ENCODE results near the gene PTPN11. TPM values are rescaled to one million over a fixed set of nuclear protein-coding genes. Genes with fewer than 3 reads are reported as not detected.

PTPN11 gene
- total and polyA plus RNA-seq, 9 donors, result 22.1 to 94.6 (median 62.7) TPM

DNA sequence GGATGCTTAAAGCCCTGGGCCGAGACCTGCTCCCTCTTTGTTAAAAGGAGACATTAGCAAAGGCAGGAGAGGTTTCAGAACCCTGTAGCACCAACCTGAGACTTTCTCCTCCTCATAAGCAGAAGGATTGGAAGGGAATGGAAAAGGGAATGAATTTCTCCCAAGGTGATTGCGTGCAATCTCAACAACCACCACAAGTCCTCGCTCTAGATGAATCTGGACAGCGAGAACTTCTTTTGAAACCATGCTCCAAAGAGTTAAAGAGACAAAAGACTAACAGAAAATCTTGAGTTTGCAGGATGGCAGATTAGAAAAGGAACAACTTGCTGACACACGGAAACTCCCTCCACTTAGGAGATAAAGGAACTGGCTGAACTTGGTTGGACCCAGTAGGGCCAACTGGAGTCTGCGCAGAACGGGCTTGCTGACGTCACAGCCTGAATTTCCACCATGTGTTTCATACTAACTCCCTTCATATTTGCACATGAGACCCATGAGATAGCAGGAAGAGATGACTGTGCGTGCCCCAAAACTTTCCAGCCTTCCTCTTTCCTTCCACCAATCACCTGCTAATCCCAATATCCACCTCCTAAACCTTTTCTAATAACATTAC, 137.0 kb downstream of the PTPN11 start:
- 71 to 80% (median 73%) methylated on average over 9 of the region's 9 CpGs for WGBS, 3 donors
- intact Hi-C loops (cut with DNase I), result no loop called here
- no peak overlapping the region for H3K4me3 ChIP-seq
- TF ChIP-seq, protein P1, sequence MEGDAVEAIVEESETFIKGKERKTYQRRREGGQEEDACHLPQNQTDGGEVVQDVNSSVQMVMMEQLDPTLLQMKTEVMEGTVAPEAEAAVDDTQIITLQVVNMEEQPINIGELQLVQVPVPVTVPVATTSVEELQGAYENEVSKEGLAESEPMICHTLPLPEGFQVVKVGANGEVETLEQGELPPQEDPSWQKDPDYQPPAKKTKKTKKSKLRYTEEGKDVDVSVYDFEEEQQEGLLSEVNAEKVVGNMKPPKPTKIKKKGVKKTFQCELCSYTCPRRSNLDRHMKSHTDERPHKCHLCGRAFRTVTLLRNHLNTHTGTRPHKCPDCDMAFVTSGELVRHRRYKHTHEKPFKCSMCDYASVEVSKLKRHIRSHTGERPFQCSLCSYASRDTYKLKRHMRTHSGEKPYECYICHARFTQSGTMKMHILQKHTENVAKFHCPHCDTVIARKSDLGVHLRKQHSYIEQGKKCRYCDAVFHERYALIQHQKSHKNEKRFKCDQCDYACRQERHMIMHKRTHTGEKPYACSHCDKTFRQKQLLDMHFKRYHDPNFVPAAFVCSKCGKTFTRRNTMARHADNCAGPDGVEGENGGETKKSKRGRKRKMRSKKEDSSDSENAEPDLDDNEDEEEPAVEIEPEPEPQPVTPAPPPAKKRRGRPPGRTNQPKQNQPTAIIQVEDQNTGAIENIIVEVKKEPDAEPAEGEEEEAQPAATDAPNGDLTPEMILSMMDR (IDR thresholded peaks at IDR 0.05), result no peak
- DNase-seq, result no peak
- no peaks in the 10 kb centered on the region for H3K36me3 ChIP-seq
- no peaks in the 10 kb centered on the region for H3K9me3 ChIP-seq
- H3K4me1 ChIP-seq (ENCODE audit: insufficient read depth), result no peaks in the 10 kb centered on the region
- H3K27me3 ChIP-seq, result no peaks in the 10 kb centered on the region
- H3K27ac ChIP-seq, result no peak overlapping the region

DNA sequence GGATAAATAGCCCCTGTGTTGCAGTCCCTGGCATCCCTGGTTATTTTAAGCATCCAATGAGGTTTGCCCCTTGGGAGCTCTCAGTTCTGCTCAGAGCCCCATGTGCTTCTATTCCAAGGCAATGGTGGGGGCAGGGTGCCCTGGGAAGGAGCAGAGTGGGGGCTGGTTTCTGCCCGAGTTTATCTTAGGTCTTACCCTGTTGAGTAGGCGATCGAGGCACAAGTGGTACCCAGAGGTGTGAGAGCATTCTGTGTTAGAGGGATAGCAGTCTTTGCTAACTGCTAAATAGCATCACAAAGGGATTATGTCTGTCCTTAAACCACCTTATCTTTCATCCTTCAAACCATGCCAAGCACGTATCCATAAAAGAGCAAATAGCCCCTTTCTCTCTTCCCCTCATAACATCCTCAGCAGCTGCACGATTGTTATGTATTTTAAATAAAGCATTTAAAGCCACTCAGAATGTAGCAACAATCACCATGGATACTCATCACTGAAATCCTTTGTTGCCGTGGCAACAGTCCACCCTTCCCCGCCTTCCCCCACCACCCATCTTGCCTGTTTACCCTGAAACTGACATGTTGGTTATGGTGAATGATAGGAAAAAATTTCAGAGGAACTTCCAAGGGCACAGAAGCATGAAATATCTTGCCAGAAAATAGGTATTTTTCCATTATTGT, 139.3 kb downstream of the PTPN11 start:
- H3K36me3 ChIP-seq, result no peaks in the 10 kb centered on the region
- intact Hi-C loops (cut with DNase I), result no loop called here
- H3K4me3 ChIP-seq, result no peak overlapping the region
- no peak overlapping the region for H3K27ac ChIP-seq
- 45 to 52% (median 49%) methylated on average over 7 of the region's 7 CpGs for WGBS, 3 donors
- no peaks in the 10 kb centered on the region for H3K9me3 ChIP-seq
- no peak for DNase-seq
- no peaks in the 10 kb centered on the region for H3K27me3 ChIP-seq
- H3K4me1 ChIP-seq (ENCODE audit: insufficient read depth), result no peaks in the 10 kb centered on the region
- TF ChIP-seq, protein P1 (IDR thresholded peaks at IDR 0.05), result no peak
- TF ChIP-seq EP300 (IDR thresholded peaks at IDR 0.05) (no peak), POLR2A (IDR thresholded peaks at IDR 0.05) (no peak)

Other genes with a start within 250 kb of the PTPN11 start
- gene HECTD4, start 36.5 kb upstream of the PTPN11 start, total RNA-seq, result 10 to 100 TPM; 25.3 to 47.3 (median 37.2) TPM
- gene HECTD4, start 36.5 kb upstream of the PTPN11 start, polyA plus RNA-seq, result 10 to 100 TPM; 12.3 to 28.3 TPM
- 1,000 to 10,000 TPM; 1,882 to 2,969 (median 2,080) TPM for gene RPL6, start 9.3 kb upstream of the PTPN11 start, total RNA-seq
- gene RPL6, start 9.3 kb upstream of the PTPN11 start, polyA plus RNA-seq, result 1,000 to 10,000 TPM; 2,099 to 3,614 TPM